ENCODE measurements around the gene MXD3.

DNA sequence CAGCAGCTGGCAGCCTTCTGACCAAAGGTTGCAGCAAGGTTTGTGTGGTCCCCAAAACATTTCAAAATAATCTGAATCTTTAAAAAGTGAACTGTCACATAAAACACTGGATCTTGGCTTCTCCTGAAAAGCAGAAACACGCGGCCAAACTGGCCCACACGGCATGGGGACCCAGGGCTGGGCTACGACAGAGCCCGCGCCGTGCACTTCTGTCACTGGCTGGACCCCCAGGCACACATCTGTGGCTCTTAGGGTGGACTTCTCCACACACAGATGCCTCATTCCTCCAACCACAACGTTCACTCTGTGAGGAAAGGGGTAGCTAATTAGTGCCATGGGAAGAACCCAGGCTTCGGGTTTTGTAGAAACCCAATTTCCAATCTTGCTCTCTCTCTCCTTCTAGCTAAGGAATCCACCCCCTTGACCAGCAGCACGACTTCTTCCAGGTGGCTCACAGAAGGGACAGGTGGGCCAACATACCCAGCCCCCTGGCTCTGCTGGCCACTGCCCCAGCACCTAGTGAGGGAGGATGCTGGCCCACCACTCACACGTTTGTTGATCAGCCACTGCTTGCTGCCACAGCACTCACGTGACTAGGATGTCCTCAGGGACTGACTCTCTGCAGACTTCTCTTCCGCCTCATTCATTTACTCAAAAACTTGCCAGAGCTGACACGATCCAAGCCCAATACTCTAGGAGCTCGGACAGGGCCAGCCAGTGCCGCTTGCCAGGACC is 21.9 kb upstream of the MXD3 start:
- TF ChIP-seq, protein P1, sequence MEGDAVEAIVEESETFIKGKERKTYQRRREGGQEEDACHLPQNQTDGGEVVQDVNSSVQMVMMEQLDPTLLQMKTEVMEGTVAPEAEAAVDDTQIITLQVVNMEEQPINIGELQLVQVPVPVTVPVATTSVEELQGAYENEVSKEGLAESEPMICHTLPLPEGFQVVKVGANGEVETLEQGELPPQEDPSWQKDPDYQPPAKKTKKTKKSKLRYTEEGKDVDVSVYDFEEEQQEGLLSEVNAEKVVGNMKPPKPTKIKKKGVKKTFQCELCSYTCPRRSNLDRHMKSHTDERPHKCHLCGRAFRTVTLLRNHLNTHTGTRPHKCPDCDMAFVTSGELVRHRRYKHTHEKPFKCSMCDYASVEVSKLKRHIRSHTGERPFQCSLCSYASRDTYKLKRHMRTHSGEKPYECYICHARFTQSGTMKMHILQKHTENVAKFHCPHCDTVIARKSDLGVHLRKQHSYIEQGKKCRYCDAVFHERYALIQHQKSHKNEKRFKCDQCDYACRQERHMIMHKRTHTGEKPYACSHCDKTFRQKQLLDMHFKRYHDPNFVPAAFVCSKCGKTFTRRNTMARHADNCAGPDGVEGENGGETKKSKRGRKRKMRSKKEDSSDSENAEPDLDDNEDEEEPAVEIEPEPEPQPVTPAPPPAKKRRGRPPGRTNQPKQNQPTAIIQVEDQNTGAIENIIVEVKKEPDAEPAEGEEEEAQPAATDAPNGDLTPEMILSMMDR (IDR thresholded peaks at IDR 0.05; ENCODE audit: extremely low read depth in 1 of 2, insufficient read depth in 1 of 2, low read depth in 1 of 2, low read length in 2 of 2), result no peak
- no peak for TF ChIP-seq POLR2A (IDR thresholded peaks at IDR 0.05; ENCODE audit: low read depth, low read length)

Measured in endothelial cell of umbilical vein (primary cell).